ENCODE data around the gene MAP4K4. TPM values are rescaled to one million over a fixed set of nuclear protein-coding genes. Genes with fewer than 3 reads are reported as not detected.
"Not testable (repeated sequence)": the region's sequence is repeated elsewhere in the genome, so short reads cannot be mapped to it uniquely, and the experiment has no call there.

Gene MAP4K4
- total RNA-seq, 1 donor from 2014 or later: 427 TPM

- Mint-ChIP-seq H3K4me1 (ENCODE audit: unreplicated experiment) (no peaks in the 10 kb centered on the region), H3K36me3 (ENCODE audit: low read depth, unreplicated experiment) (peaks cover 20% of the 10 kb centered on the region), H3K27ac (ENCODE audit: unreplicated experiment) (no peak overlapping the region), H3K4me3 (ENCODE audit: unreplicated experiment) (no peak overlapping the region), H3K27me3 (ENCODE audit: unreplicated experiment) (peaks cover 5% of the 10 kb centered on the region), H3K9me3 (ENCODE audit: unreplicated experiment) (peaks cover 14% of the 10 kb centered on the region)
- no peak for TF ChIP-seq CTCF (IDR thresholded peaks at IDR 0.05; ENCODE audit: unreplicated experiment)
- no peak for DNase-seq (ENCODE audit: low spot score)
These were observed 224.4 kb downstream of the MAP4K4 start for GRCh38 chr2:101921953-101922325.

GRCh38 chr2:101924311-101924710 is 226.8 kb downstream of the MAP4K4 start:
- not testable (repeated sequence) for DNase-seq (ENCODE audit: low spot score); H3K4me1 Mint-ChIP-seq (ENCODE audit: unreplicated experiment); H3K4me3 Mint-ChIP-seq (ENCODE audit: unreplicated experiment); H3K27ac Mint-ChIP-seq (ENCODE audit: unreplicated experiment); H3K27me3 Mint-ChIP-seq (ENCODE audit: unreplicated experiment)
- H3K9me3 Mint-ChIP-seq (ENCODE audit: unreplicated experiment): peaks cover 15% of the 10 kb centered on the region
- H3K36me3 Mint-ChIP-seq (ENCODE audit: low read depth, unreplicated experiment): peaks cover 20% of the 10 kb centered on the region

- no peak for TF ChIP-seq CTCF (IDR thresholded peaks at IDR 0.05; ENCODE audit: unreplicated experiment)
These were observed 232.5 kb downstream of the MAP4K4 start for GRCh38 chr2:101930019-101930418.

GRCh38 chr2:101930847-101931246 is 233.3 kb downstream of the MAP4K4 start:
- Mint-ChIP-seq H3K4me3 (ENCODE audit: unreplicated experiment) (no peak overlapping the region), H3K27ac (ENCODE audit: unreplicated experiment) (no peak overlapping the region), H3K36me3 (ENCODE audit: low read depth, unreplicated experiment) (peaks cover 6% of the 10 kb centered on the region), H3K4me1 (ENCODE audit: unreplicated experiment) (no peaks in the 10 kb centered on the region), H3K27me3 (ENCODE audit: unreplicated experiment) (no peaks in the 10 kb centered on the region), H3K9me3 (ENCODE audit: unreplicated experiment) (peaks cover 8% of the 10 kb centered on the region)
- DNase-seq (ENCODE audit: low spot score): no peak
- no peak for TF ChIP-seq CTCF (IDR thresholded peaks at IDR 0.05; ENCODE audit: unreplicated experiment)

More at GRCh38 chr2:101930019-101930418, 232.5 kb downstream of the MAP4K4 start:
- H3K27ac Mint-ChIP-seq (ENCODE audit: unreplicated experiment): no peak overlapping the region
- DNase-seq (ENCODE audit: low spot score): no peak
- H3K27me3 Mint-ChIP-seq (ENCODE audit: unreplicated experiment): no peaks in the 10 kb centered on the region
- H3K36me3 Mint-ChIP-seq (ENCODE audit: low read depth, unreplicated experiment): peaks cover 10% of the 10 kb centered on the region
- H3K9me3 Mint-ChIP-seq (ENCODE audit: unreplicated experiment): peaks cover 8% of the 10 kb centered on the region
- H3K4me1 Mint-ChIP-seq (ENCODE audit: unreplicated experiment): no peaks in the 10 kb centered on the region
- no peak overlapping the region for H3K4me3 Mint-ChIP-seq (ENCODE audit: unreplicated experiment)

GRCh38 chr2:101931402-101931801 is 233.9 kb downstream of the MAP4K4 start:
- H3K27ac Mint-ChIP-seq (ENCODE audit: unreplicated experiment): no peak overlapping the region
- no peaks in the 10 kb centered on the region for H3K4me1 Mint-ChIP-seq (ENCODE audit: unreplicated experiment)
- H3K9me3 Mint-ChIP-seq (ENCODE audit: unreplicated experiment): peaks cover 5% of the 10 kb centered on the region
- TF ChIP-seq CTCF (IDR thresholded peaks at IDR 0.05; ENCODE audit: unreplicated experiment): no peak
- H3K4me3 Mint-ChIP-seq (ENCODE audit: unreplicated experiment): no peak overlapping the region
- peaks cover 3% of the 10 kb centered on the region for H3K36me3 Mint-ChIP-seq (ENCODE audit: low read depth, unreplicated experiment)
- no peak for DNase-seq (ENCODE audit: low spot score)
- no peaks in the 10 kb centered on the region for H3K27me3 Mint-ChIP-seq (ENCODE audit: unreplicated experiment)

GRCh38 chr2:101935764-101936163 is 238.3 kb downstream of the MAP4K4 start:
- H3K4me3 Mint-ChIP-seq (ENCODE audit: unreplicated experiment); H3K4me1 Mint-ChIP-seq (ENCODE audit: unreplicated experiment); DNase-seq (ENCODE audit: low spot score); H3K27me3 Mint-ChIP-seq (ENCODE audit: unreplicated experiment); H3K27ac Mint-ChIP-seq (ENCODE audit: unreplicated experiment); H3K9me3 Mint-ChIP-seq (ENCODE audit: unreplicated experiment); H3K36me3 Mint-ChIP-seq (ENCODE audit: low read depth, unreplicated experiment): not testable (repeated sequence)

All from endothelial cell (in vitro differentiated cells).